Uterus (tissue), 2 donors: Measurements from ENCODE around the gene TANK.

ENCODE experiments used
- CTCF ChIP-seq, 4 experiments: fragments of 200-600 bp in 2 of 4; fragments of 450-650 bp in 2 of 4; sonication (generic) in 2 of 4; IDR thresholded peaks; one replicate each; pipeline ENCODE4 v1.5.1; 2016 to 2019; ENCODE audit warnings: antibody characterized with exemption in 4 of 4, mild to moderate bottlenecking in 2 of 4, moderate library complexity in 1 of 4
- POLR2A ChIP-seq, 2 donors: fragments of 450-650 bp; IDR thresholded peaks; one replicate each; pipeline ENCODE4 v1.6.1; 2016; ENCODE audit warnings: antibody characterized with exemption in 2 of 2, mild to moderate bottlenecking in 1 of 2, moderate library complexity in 1 of 2

GRCh38 chr2:161223139-161223732 is 63.0 kb downstream of the TANK start:
- peak; percentile 60 to 68 (median 63) for TF ChIP-seq CTCF (IDR thresholded peaks at IDR 0.05)
- no peak for TF ChIP-seq POLR2A (IDR thresholded peaks at IDR 0.05)
